BE2C (cell line): ENCODE data around the gene UQCC2. TPM values are rescaled to one million over a fixed set of nuclear protein-coding genes. Genes with fewer than 3 reads are reported as not detected.

Experiments used
- DNase-seq: peaks from one replicate; pipeline ENCODE4 v3.0.0-alpha.2; 2020
- H3K27me3 ChIP-seq: fragments of 250-450 bp; sonication (Bioruptor Pico); 2 replicates; pipeline ENCODE4 v1.5.1; 2020; ENCODE audit warnings: mild to moderate bottlenecking
- H3K36me3 ChIP-seq: fragments of 250-450 bp; sonication (Bioruptor Pico); 2 replicates; pipeline ENCODE4 v1.5.1; 2020; ENCODE audit warnings: mild to moderate bottlenecking
- H3K4me1 ChIP-seq: fragments of 250-450 bp; sonication (Bioruptor Pico); 2 replicates; pipeline ENCODE4 v1.5.1; 2020
- H3K4me3 ChIP-seq: 2 replicates; pipeline ENCODE4 v1.5.1; 2011; ENCODE audit warnings: low read depth, low read length
- H3K9me3 ChIP-seq: fragments of 250-450 bp; sonication (Bioruptor Pico); 2 replicates; pipeline ENCODE4 v1.5.1; 2020
- CTCF ChIP-seq: IDR thresholded peaks from 2 replicates; pipeline ENCODE4 v1.5.1; 2012; ENCODE audit warnings: mild to moderate bottlenecking, low read depth, low read length
- polyA plus RNA-seq: library from polyadenylated mRNA; unstranded; fragments of >200 nt; gene quantifications from one replicate; pipeline ENCODE4 v1.2.1, GENCODE V29; 2012; ENCODE audit warnings: low read depth, missing spikeins; ENCODE audit not compliant: insufficient read length, insufficient read depth

The UQCC2 gene
- polyA plus RNA-seq: 150 TPM

- Histone ChIP-seq H3K4me3 (peak within 1 kb of the TSS; percentile 85), H3K27me3 (no peaks in the 10 kb centered on the region), H3K4me1 (no peaks in the 10 kb centered on the region), H3K9me3 (no peaks in the 10 kb centered on the region), H3K36me3 (peaks cover 22% of the 10 kb centered on the region)
- DNase-seq: peak; percentile 99
- TF ChIP-seq CTCF: peak; percentile 56
Observed at GRCh38 chr6:33711140-33712129, at the start of gene UQCC2. UQCC2 (minus strand) TSS chr6:33711700; CDS start chr6:33711686, 14 bp downstream.

GRCh38 chr6:33759887-33760629 lies 48.6 kb upstream of the UQCC2 start:
- Histone ChIP-seq H3K4me3 (no peak overlapping the region), H3K27me3 (no peaks in the 10 kb centered on the region), H3K36me3 (no peaks in the 10 kb centered on the region), H3K9me3 (no peaks in the 10 kb centered on the region), H3K4me1 (peaks cover 6% of the 10 kb centered on the region)
- DNase-seq: no peak
- no peak for TF ChIP-seq CTCF

GRCh38 chr6:33758815-33759216 lies 47.3 kb upstream of the UQCC2 start:
- no peaks in the 10 kb centered on the region for H3K9me3 ChIP-seq
- DNase-seq: no peak
- H3K4me3 ChIP-seq: no peak overlapping the region
- H3K27me3 ChIP-seq: no peaks in the 10 kb centered on the region
- no peak for TF ChIP-seq CTCF
- H3K4me1 ChIP-seq: peaks cover 7% of the 10 kb centered on the region
- H3K36me3 ChIP-seq: no peaks in the 10 kb centered on the region

GRCh38 chr6:33757906-33758305 lies 46.4 kb upstream of the UQCC2 start:
- Histone ChIP-seq H3K27me3 (no peaks in the 10 kb centered on the region), H3K4me3 (no peak overlapping the region), H3K4me1 (peaks cover 7% of the 10 kb centered on the region), H3K9me3 (no peaks in the 10 kb centered on the region), H3K36me3 (no peaks in the 10 kb centered on the region)
- no peak for TF ChIP-seq CTCF
- no peak for DNase-seq

- H3K36me3 ChIP-seq: no peaks in the 10 kb centered on the region
- no peaks in the 10 kb centered on the region for H3K9me3 ChIP-seq
- no peak for TF ChIP-seq CTCF
- peaks cover 7% of the 10 kb centered on the region for H3K4me1 ChIP-seq
- no peak overlapping the region for H3K4me3 ChIP-seq
- no peak for DNase-seq
- H3K27me3 ChIP-seq: no peaks in the 10 kb centered on the region
Observed at GRCh38 chr6:33757113-33757512, 45.6 kb upstream of the UQCC2 start.
